GM19043 (cell line): ENCODE results near the gene SMAD7.

Experiments used
- ATAC-seq: cut with Tn5 transposase; IDR thresholded peaks from one replicate; pipeline ENCODE4 v1.9.1; 2021; ENCODE audit warnings: low read depth; ENCODE audit not compliant: unreplicated experiment

The SMAD7 gene

GRCh38 chr18:48932822-48933510 lies 17.8 kb downstream of the SMAD7 start:
- no peak for ATAC-seq

GRCh38 chr18:48932462-48932818 lies 18.3 kb downstream of the SMAD7 start:
- ATAC-seq = no peak

GRCh38 chr18:48931680-48932461 lies 18.9 kb downstream of the SMAD7 start:
- ATAC-seq = no peak

GRCh38 chr18:48930926-48931325 lies 19.8 kb downstream of the SMAD7 start:
- ATAC-seq = no peak

GRCh38 chr18:48929941-48930713 lies 20.6 kb downstream of the SMAD7 start:
- ATAC-seq = no peak

GRCh38 chr18:48929212-48929612 lies 21.6 kb downstream of the SMAD7 start:
- no peak for ATAC-seq

- ATAC-seq = peak; percentile 70
These were observed 22.0 kb downstream of the SMAD7 start for GRCh38 chr18:48928787-48929186.

- no peak for ATAC-seq
These were observed 23.3 kb downstream of the SMAD7 start for GRCh38 chr18:48927286-48928080.

GRCh38 chr18:48926420-48926857 lies 24.3 kb downstream of the SMAD7 start:
- no peak for ATAC-seq

- ATAC-seq = no peak
These were observed 25.3 kb downstream of the SMAD7 start for GRCh38 chr18:48925491-48925780.

- ATAC-seq = no peak
These were observed 25.9 kb downstream of the SMAD7 start for GRCh38 chr18:48924630-48925490.

- no peak for ATAC-seq
These were observed 26.8 kb downstream of the SMAD7 start for GRCh38 chr18:48923746-48924629.

- ATAC-seq = no peak
These were observed 27.7 kb downstream of the SMAD7 start for GRCh38 chr18:48922801-48923730.

GRCh38 chr18:48922226-48922800 lies 28.5 kb downstream of the SMAD7 start:
- no peak for ATAC-seq

GRCh38 chr18:48921305-48922225 lies 29.2 kb downstream of the SMAD7 start:
- no peak for ATAC-seq

- ATAC-seq = no peak
These were observed 30.2 kb downstream of the SMAD7 start for GRCh38 chr18:48920408-48921038.
